ENCODE measurements around the gene PROX2.

The PROX2 gene

DNA sequence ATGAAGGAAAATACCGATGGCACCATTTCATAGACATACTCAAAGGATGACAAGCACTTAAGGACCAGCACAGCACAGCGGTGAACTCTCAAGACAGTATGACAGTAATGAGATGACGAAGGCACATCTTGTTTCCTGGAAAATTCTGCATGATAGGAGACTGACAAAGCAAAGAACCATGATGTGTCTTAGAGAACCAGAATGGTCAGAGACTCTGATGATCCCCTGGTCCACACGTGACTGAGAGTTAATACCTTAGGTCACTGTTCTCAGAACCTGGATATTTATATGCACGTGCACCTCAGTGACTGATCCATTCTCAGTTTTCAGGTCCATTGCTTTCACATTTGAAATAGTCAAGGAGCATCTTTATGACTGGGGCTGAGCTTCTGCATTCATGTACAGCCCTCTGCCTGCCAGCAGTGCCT is 35.3 kb downstream of the PROX2 start:
- H3K4me3 ChIP-seq (ENCODE audit: low read depth, low read length): no peak overlapping the region
- DNase-seq (ENCODE audit: low read depth): no peak
- TF ChIP-seq, protein P1, sequence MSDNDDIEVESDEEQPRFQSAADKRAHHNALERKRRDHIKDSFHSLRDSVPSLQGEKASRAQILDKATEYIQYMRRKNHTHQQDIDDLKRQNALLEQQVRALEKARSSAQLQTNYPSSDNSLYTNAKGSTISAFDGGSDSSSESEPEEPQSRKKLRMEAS (IDR thresholded peaks at IDR 0.05; ENCODE audit: low read depth, low read length): no peak
- TF ChIP-seq, protein P2, sequence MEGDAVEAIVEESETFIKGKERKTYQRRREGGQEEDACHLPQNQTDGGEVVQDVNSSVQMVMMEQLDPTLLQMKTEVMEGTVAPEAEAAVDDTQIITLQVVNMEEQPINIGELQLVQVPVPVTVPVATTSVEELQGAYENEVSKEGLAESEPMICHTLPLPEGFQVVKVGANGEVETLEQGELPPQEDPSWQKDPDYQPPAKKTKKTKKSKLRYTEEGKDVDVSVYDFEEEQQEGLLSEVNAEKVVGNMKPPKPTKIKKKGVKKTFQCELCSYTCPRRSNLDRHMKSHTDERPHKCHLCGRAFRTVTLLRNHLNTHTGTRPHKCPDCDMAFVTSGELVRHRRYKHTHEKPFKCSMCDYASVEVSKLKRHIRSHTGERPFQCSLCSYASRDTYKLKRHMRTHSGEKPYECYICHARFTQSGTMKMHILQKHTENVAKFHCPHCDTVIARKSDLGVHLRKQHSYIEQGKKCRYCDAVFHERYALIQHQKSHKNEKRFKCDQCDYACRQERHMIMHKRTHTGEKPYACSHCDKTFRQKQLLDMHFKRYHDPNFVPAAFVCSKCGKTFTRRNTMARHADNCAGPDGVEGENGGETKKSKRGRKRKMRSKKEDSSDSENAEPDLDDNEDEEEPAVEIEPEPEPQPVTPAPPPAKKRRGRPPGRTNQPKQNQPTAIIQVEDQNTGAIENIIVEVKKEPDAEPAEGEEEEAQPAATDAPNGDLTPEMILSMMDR (IDR thresholded peaks at IDR 0.05; ENCODE audit: low read depth, low read length): no peak
- TF ChIP-seq POLR2A (IDR thresholded peaks at IDR 0.05; ENCODE audit: extremely low read depth, insufficient read length) (no peak), MYC (IDR thresholded peaks at IDR 0.05; ENCODE audit: low read depth, low read length) (no peak)

DNA sequence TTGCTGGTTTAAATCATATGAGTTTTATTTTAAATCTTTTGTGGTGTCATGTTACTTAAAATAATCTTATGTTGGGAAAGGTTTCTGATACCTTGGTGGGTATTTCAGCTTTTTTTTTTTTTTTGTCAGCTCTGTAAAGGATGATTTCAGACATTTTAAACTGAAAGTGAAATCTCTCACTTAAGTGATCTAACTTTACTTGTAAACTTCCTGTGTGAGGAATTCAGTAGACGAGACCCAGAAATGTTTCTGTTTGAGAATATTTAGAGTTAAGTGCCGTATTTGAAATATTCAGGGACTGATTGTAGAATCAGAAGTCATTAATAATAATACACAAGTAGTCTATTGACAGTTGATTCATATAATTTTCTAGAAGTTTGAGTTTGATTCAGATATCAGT is 37.8 kb downstream of the PROX2 start:
- no peak for DNase-seq (ENCODE audit: low read depth)
- TF ChIP-seq, protein P1 (IDR thresholded peaks at IDR 0.05; ENCODE audit: low read depth, low read length): no peak
- TF ChIP-seq MYC (IDR thresholded peaks at IDR 0.05; ENCODE audit: low read depth, low read length) (no peak), POLR2A (IDR thresholded peaks at IDR 0.05; ENCODE audit: extremely low read depth, insufficient read length) (no peak)
- TF ChIP-seq, protein P2 (IDR thresholded peaks at IDR 0.05; ENCODE audit: low read depth, low read length): no peak
- H3K4me3 ChIP-seq (ENCODE audit: low read depth, low read length): no peak overlapping the region

DNA sequence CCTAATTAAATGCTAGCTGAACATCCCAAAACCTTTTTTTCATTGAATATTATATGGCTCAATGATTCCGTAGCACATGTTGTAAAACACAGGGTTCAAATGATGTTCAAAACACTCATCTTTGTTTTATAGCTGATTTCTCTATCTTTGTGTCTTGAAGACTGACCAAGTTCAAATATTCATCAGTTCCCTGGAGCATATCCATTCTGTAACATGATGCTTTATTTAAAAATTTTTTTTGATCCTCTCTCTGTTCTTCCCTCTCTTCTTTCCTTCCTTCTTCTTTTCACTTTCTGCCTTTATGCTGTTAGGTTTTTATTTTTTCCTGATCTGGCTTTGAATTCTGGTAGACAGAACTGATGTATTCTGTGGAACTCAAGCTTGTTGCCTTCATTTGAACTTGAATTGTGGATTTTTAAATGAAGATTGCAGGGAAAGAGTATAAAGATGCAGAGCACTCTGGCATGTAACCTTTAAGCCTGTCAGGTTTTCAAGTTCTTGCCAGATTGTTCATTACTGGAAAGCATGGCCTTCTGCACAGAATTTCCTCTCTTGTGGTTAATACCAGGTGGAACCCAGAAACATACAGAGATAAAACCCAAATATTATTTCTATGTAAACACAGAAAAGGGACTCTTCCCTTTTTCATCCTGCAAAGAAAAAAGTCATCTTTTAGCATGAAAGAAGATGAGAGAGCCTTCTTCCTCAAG is 39.5 kb downstream of the PROX2 start:
- TF ChIP-seq, protein P2 (IDR thresholded peaks at IDR 0.05; ENCODE audit: low read depth, low read length): no peak
- TF ChIP-seq, protein P1 (IDR thresholded peaks at IDR 0.05; ENCODE audit: low read depth, low read length): no peak
- no peak for TF ChIP-seq POLR2A (IDR thresholded peaks at IDR 0.05; ENCODE audit: extremely low read depth, insufficient read length)
- no peak for TF ChIP-seq MYC (IDR thresholded peaks at IDR 0.05; ENCODE audit: low read depth, low read length)
- no peak overlapping the region for H3K4me3 ChIP-seq (ENCODE audit: low read depth, low read length)
- DNase-seq (ENCODE audit: low read depth): no peak

DNA sequence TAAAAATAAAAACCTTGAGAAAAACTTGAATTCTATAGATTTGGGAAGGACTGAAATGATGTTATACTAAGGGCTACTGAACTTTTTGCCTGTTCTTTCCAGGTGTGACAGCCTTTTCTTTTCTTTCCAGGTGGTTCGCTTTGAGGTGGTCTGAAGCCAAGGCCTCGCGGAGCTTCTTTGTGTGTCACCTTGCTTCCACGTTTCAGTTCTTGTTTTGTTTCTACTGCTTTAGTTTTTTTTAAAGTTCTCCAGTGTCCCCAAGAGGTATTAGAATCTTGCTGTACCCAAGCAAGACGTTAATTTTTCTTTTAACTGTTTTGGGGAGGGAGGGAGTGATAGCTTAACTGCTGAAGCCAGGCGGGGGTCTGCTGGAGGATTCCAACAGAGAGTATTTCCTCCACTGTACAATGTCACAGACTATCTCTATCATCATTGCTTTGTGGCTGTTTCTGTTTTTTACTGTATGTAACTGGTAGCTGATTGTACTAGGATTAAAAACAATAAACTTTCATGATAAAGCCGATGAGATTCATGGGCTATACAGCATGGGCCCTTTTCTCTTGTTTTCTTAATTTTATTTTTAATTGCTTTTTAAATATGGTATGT is 40.2 kb downstream of the PROX2 start:
- TF ChIP-seq POLR2A (IDR thresholded peaks at IDR 0.05; ENCODE audit: extremely low read depth, insufficient read length): no peak
- TF ChIP-seq, protein P2 (IDR thresholded peaks at IDR 0.05; ENCODE audit: low read depth, low read length): no peak
- TF ChIP-seq MYC (IDR thresholded peaks at IDR 0.05; ENCODE audit: low read depth, low read length): no peak
- TF ChIP-seq, protein P1 (IDR thresholded peaks at IDR 0.05; ENCODE audit: low read depth, low read length): no peak
- H3K4me3 ChIP-seq (ENCODE audit: low read depth, low read length): no peak overlapping the region
- no peak for DNase-seq (ENCODE audit: low read depth)

DNA sequence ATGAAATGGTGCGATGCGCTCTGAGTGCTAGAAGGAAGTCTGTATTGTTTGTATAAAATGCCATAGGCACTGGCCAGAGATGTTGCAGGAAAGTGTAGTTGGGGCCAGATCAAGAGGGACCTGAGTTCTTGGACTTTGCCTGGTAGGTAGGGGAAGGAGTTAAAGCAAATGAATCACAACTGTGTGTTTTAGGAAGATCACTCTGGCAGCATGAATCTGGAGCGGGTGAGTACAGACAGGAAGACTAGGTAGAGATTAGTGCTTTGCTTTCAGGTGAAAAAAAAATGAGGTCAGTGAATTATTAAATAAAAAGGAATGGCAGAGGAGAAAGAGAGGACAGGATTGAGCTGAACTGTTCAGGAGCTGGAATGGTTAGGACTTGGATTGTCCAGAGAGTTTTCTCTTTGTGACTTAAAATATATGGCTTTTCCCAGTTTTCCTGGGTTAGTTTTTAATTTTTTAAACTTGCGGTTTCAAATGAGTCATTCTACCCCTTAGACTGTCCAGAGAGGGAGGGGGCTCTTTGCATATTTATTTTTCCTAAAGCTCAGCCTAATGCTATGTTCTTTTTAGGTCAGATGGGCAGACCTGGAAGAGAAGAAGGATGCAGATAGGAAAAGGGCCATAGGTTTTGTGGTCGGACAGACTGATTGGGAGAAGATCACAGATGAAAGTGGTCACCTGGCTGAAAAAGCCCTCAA is 41.1 kb downstream of the PROX2 start:
- H3K4me3 ChIP-seq (ENCODE audit: low read depth, low read length): no peak overlapping the region
- TF ChIP-seq MYC (IDR thresholded peaks at IDR 0.05; ENCODE audit: low read depth, low read length): no peak
- TF ChIP-seq, protein P1 (IDR thresholded peaks at IDR 0.05; ENCODE audit: low read depth, low read length): no peak
- no peak for TF ChIP-seq POLR2A (IDR thresholded peaks at IDR 0.05; ENCODE audit: extremely low read depth, insufficient read length)
- TF ChIP-seq, protein P2 (IDR thresholded peaks at IDR 0.05; ENCODE audit: low read depth, low read length): no peak
- no peak for DNase-seq (ENCODE audit: low read depth)

All from NB4 (cell line).